COR-L47 (cell line): ENCODE data around the gene TNNC2.
"Not testable (repeated sequence)": the region's sequence is repeated elsewhere in the genome, so short reads cannot be mapped to it uniquely, and the experiment has no call there.

Source experiments
- DNase-seq: peaks from one replicate; lab custom pipeline; 2025; lab: John Stamatoyannopoulos, UW

TNNC2 gene

GRCh38 chr20:45827030-45827652, at the start of gene TNNC2:
Gene TNNC2 (minus strand): TSS chr20:45827312. CDS start chr20:45827248, 64 bp downstream.
- no peak for DNase-seq

GRCh38 chr20:45874576-45874975, 47.5 kb upstream of the TNNC2 start:
- DNase-seq: no peak

- not testable (repeated sequence) for DNase-seq
These were observed 47.0 kb upstream of the TNNC2 start for GRCh38 chr20:45874104-45874481.

- DNase-seq: no peak
These were observed 46.4 kb upstream of the TNNC2 start for GRCh38 chr20:45873409-45874103.

GRCh38 chr20:45872626-45873025, 45.5 kb upstream of the TNNC2 start:
- DNase-seq: no peak

- no peak for DNase-seq
These were observed 40.7 kb upstream of the TNNC2 start for GRCh38 chr20:45867819-45868176.

GRCh38 chr20:45867136-45867818, 40.2 kb upstream of the TNNC2 start:
- DNase-seq: no peak

GRCh38 chr20:45866454-45866853, 39.3 kb upstream of the TNNC2 start:
- no peak for DNase-seq

- DNase-seq: no peak
These were observed 36.7 kb upstream of the TNNC2 start for GRCh38 chr20:45863543-45864470.

GRCh38 chr20:45861221-45862075, 34.3 kb upstream of the TNNC2 start:
- peak; percentile 66 for DNase-seq

GRCh38 chr20:45860560-45861220, 33.6 kb upstream of the TNNC2 start:
- no peak for DNase-seq

GRCh38 chr20:45859916-45860315, 32.8 kb upstream of the TNNC2 start:
- no peak for DNase-seq

- DNase-seq: peak; percentile 39
These were observed 30.7 kb upstream of the TNNC2 start for GRCh38 chr20:45857882-45858216.

GRCh38 chr20:45857114-45857881, 30.2 kb upstream of the TNNC2 start, which contains the start of the genes ACOT8 and ZSWIM3:
Gene ACOT8 (minus strand): TSS chr20:45857392. CDS start chr20:45857315, 77 bp downstream.
Gene ZSWIM3 (plus strand): TSS chr20:45857614. CDS start chr20:45857826, 212 bp downstream.
- peak; percentile 100 for DNase-seq

- no peak for DNase-seq
These were observed 26.4 kb upstream of the TNNC2 start for GRCh38 chr20:45853484-45853883.

- no peak for DNase-seq
These were observed 25.2 kb upstream of the TNNC2 start for GRCh38 chr20:45852326-45852725.

GRCh38 chr20:45851501-45851900, 24.4 kb upstream of the TNNC2 start:
- no peak for DNase-seq

- no peak for DNase-seq
These were observed 23.8 kb upstream of the TNNC2 start for GRCh38 chr20:45850926-45851325.

- DNase-seq: no peak
These were observed 23.1 kb upstream of the TNNC2 start for GRCh38 chr20:45850238-45850637.
